Caco-2 (cell line): ENCODE measurements around the gene MICU2. TPM values are rescaled to one million over a fixed set of nuclear protein-coding genes. Genes with fewer than 3 reads are reported as not detected.
"Not testable (repeated sequence)": the region's sequence is repeated elsewhere in the genome, so short reads cannot be mapped to it uniquely, and the experiment has no call there.

Source experiments
- BruUV-seq: library from RNA; stranded (reverse); fragments of 400-500 nt; replicated peaks from 2 replicates; lab custom pipeline; 2021; lab: Mats Ljungman, UMichigan
- CTCF ChIA-PET: fragments of 300-600 bp; sonication (Branson Sonifier 250); formaldehyde crosslinking; loops from one replicate; lab custom pipeline; 2022; ENCODE audit warnings: antibody characterized with exemption; lab: Charles Lee
- POLR2A ChIA-PET: fragments of 300-600 bp; sonication (Branson Sonifier 250); formaldehyde crosslinking; loops from one replicate; lab custom pipeline; 2022; ENCODE audit warnings: antibody characterized with exemption; lab: Charles Lee
- DNase-seq, 2 experiments: peaks; one replicate each; pipeline versions ENCODE4 v3.0.0 to v3.0.0-alpha.2; 2020 to 2022
- H3K27me3 ChIP-seq: replicated peaks from 2 replicates; pipeline ENCODE4 v1.6.0; 2011; ENCODE audit warnings: low read length; ENCODE audit not compliant: control insufficient read depth, insufficient read depth
- H3K36me3 ChIP-seq: 2 replicates; pipeline ENCODE4 v1.5.1; 2011; ENCODE audit warnings: low read length; ENCODE audit not compliant: control insufficient read depth, insufficient read depth
- H3K4me1 ChIP-seq: fragments of 250-450 bp; sonication (Bioruptor Pico); 2 replicates; pipeline ENCODE4 v1.5.1; 2020; ENCODE audit warnings: mild to moderate bottlenecking
- H3K4me3 ChIP-seq: 2 replicates; pipeline ENCODE4 v1.5.1; 2011; ENCODE audit warnings: low read depth, mild to moderate bottlenecking, control low read depth, low read length
- H3K9me3 ChIP-seq: fragments of 250-450 bp; sonication (Bioruptor Pico); 2 replicates; pipeline ENCODE4 v1.5.1; 2020; ENCODE audit warnings: mild to moderate bottlenecking, moderate library complexity
- H3K27ac Mint-ChIP-seq: one replicate; pipeline ENCODE4 v1.8.0; 2022; ENCODE audit warnings: mixed read lengths; ENCODE audit not compliant: unreplicated experiment
- H3K27me3 Mint-ChIP-seq: one replicate; pipeline ENCODE4 v1.8.0; 2022; ENCODE audit warnings: mixed read lengths; ENCODE audit not compliant: insufficient read depth, unreplicated experiment
- H3K36me3 Mint-ChIP-seq: one replicate; pipeline ENCODE4 v1.8.0; 2022; ENCODE audit warnings: mild to moderate bottlenecking, mixed read lengths; ENCODE audit not compliant: insufficient read depth, unreplicated experiment
- H3K4me1 Mint-ChIP-seq: one replicate; pipeline ENCODE4 v1.8.0; 2022; ENCODE audit warnings: low read depth, mixed read lengths; ENCODE audit not compliant: unreplicated experiment
- H3K4me3 Mint-ChIP-seq: one replicate; pipeline ENCODE4 v1.8.0; 2022; ENCODE audit warnings: mild to moderate bottlenecking, moderate library complexity, mixed read lengths; ENCODE audit not compliant: unreplicated experiment
- H3K9me3 Mint-ChIP-seq: one replicate; pipeline ENCODE4 v1.8.0; 2022; ENCODE audit warnings: mixed read lengths; ENCODE audit not compliant: unreplicated experiment
- intact Hi-C: fragments of 100-400 bp; cut with micrococcal nuclease; formaldehyde crosslinking; loops from one replicate; pipeline ENCODE4 v1.10.0; 2022; ENCODE audit not compliant: unreplicated experiment
- total RNA-seq: library from RNA; stranded (reverse); gene quantifications from 2 replicates; pipeline ENCODE4 v1.2.3, GENCODE V29; 2022
- TF ChIP-seq, protein P1 (sequence below), 2 experiments: fragments of 200-600 bp in 1 of 2; IDR thresholded peaks; 1 replicate in 1 of 2; 2 replicates in 1 of 2; pipeline versions ENCODE4 v1.5.1 to v1.8.0; 2011 to 2022; ENCODE audit warnings: antibody characterized with exemption in 1 of 2, control low read depth in 1 of 2, inconsistent platforms in 1 of 2, low read depth in 1 of 2, low read length in 1 of 2, mild to moderate bottlenecking in 1 of 2, moderate library complexity in 1 of 2; ENCODE audit not compliant: insufficient read depth in 1 of 2, severe bottlenecking in 1 of 2, unreplicated experiment in 1 of 2

The MICU2 gene
- total RNA-seq, 1 experiment from 2014 or later, result 43.1 TPM

DNA sequence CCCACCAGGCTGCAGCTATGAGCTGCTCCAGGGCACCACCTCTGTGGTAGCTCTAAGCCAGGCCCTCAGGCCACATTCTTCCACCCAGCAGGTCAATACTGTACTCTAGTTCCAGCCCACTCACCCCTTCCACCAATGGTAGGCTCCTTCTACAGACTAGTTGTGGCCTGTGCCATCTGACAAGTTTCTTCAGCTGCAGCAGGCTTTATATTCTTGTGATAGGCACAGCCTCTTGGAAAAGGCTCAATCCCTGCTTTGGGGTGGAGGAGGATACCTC, 8.5 kb downstream of the MICU2 start:
- H3K9me3 Mint-ChIP-seq, result peaks cover 9% of the 10 kb centered on the region
- BruUV-seq, result no TSS peak
- DNase-seq, result peak in 1 of 2 experiments; percentile 35
- no peaks in the 10 kb centered on the region for H3K4me1 ChIP-seq
- no peaks in the 10 kb centered on the region for H3K27me3 Mint-ChIP-seq
- no peak overlapping the region for H3K27ac Mint-ChIP-seq
- ChIA-PET POLR2A (no interaction called here), CTCF (no interaction called here)
- no peaks in the 10 kb centered on the region for H3K4me1 Mint-ChIP-seq
- no peak overlapping the region for H3K4me3 Mint-ChIP-seq
- intact Hi-C loops, result no loop called here
- H3K4me3 ChIP-seq, result no peak overlapping the region
- TF ChIP-seq, protein P1, sequence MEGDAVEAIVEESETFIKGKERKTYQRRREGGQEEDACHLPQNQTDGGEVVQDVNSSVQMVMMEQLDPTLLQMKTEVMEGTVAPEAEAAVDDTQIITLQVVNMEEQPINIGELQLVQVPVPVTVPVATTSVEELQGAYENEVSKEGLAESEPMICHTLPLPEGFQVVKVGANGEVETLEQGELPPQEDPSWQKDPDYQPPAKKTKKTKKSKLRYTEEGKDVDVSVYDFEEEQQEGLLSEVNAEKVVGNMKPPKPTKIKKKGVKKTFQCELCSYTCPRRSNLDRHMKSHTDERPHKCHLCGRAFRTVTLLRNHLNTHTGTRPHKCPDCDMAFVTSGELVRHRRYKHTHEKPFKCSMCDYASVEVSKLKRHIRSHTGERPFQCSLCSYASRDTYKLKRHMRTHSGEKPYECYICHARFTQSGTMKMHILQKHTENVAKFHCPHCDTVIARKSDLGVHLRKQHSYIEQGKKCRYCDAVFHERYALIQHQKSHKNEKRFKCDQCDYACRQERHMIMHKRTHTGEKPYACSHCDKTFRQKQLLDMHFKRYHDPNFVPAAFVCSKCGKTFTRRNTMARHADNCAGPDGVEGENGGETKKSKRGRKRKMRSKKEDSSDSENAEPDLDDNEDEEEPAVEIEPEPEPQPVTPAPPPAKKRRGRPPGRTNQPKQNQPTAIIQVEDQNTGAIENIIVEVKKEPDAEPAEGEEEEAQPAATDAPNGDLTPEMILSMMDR (IDR thresholded peaks at IDR 0.05; ENCODE audit: insufficient read depth in 1 of 2, low read depth in 1 of 2, low read length in 1 of 2, severe bottlenecking in 1 of 2, unreplicated experiment in 1 of 2), result no peak
- no peaks in the 10 kb centered on the region for H3K27me3 ChIP-seq
- H3K9me3 ChIP-seq, result no peaks in the 10 kb centered on the region
- H3K36me3 Mint-ChIP-seq, result no peaks in the 10 kb centered on the region
- peaks cover 2% of the 10 kb centered on the region; the same call in 1 of the 2 replicates for H3K36me3 ChIP-seq

GRCh38 chr13:21594715-21595545, 9.0 kb downstream of the MICU2 start:
- H3K36me3 ChIP-seq, result peaks cover 2% of the 10 kb centered on the region; the same call in 1 of the 2 replicates
- Mint-ChIP-seq H3K4me3 (no peak overlapping the region), H3K36me3 (no peaks in the 10 kb centered on the region), H3K4me1 (no peaks in the 10 kb centered on the region), H3K27me3 (no peaks in the 10 kb centered on the region), H3K27ac (no peak overlapping the region), H3K9me3 (peaks cover 9% of the 10 kb centered on the region)
- TF ChIP-seq, protein P1 (IDR thresholded peaks at IDR 0.05; ENCODE audit: insufficient read depth in 1 of 2, low read depth in 1 of 2, low read length in 1 of 2, severe bottlenecking in 1 of 2, unreplicated experiment in 1 of 2), result no peak
- BruUV-seq, result no TSS peak
- no peak overlapping the region for H3K4me3 ChIP-seq
- ChIA-PET POLR2A (no interaction called here), CTCF (no interaction called here)
- H3K4me1 ChIP-seq, result no peaks in the 10 kb centered on the region
- intact Hi-C loops, result no loop called here
- no peaks in the 10 kb centered on the region for H3K27me3 ChIP-seq
- no peak for DNase-seq
- no peaks in the 10 kb centered on the region for H3K9me3 ChIP-seq

DNA sequence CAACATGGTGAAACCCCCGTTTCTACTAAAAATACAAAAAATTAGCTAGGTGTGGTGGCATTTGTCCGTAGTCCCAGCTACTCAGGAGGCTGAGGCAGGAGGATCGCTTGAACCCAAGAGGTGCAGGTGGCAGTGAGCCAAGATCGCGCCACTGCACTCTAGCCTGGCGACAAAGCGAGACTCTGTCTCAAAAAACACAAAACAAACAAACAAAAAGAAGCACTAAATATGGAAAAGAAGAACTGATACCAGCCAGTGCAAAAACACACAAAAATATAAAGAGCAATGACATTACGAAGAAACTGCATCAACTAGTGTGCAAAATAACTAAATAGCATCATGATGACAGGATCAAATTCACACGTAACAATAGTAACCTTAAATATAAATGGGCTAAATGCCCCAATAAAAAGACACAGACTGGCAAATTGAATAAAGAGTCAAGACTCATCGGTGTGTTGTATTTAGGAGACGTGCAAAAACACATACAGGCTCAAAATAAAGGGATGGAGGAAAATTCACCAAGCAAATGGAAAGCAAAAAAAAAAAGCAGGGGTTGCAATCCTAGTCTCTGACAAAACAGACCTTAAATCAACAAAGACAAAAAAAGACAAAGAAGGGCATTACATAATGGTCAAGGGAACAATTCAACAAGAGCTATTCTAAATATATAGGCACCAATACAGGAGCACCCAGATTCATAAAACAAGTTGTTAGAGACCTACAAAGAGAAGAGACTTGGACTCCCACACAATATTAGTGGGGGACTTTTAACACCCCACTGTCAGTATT, 13.1 kb downstream of the MICU2 start:
- H3K4me3 Mint-ChIP-seq, H3K4me3 ChIP-seq, H3K27me3 ChIP-seq, H3K9me3 Mint-ChIP-seq, CTCF ChIA-PET, H3K4me1 Mint-ChIP-seq, H3K36me3 ChIP-seq, H3K27ac Mint-ChIP-seq, H3K36me3 Mint-ChIP-seq, H3K4me1 ChIP-seq, H3K9me3 ChIP-seq, intact Hi-C loops, H3K27me3 Mint-ChIP-seq, BruUV-seq, POLR2A ChIA-PET, DNase-seq: not testable (repeated sequence)
